H1 (cell line): ENCODE results near the gene RPL7A. TPM values are rescaled to one million over a fixed set of nuclear protein-coding genes. Genes with fewer than 3 reads are reported as not detected.

Experiments used
- CTCF ChIA-PET: fragments of 300-600 bp; sonication (Branson Sonifier 250); formaldehyde crosslinking; loops from one replicate; lab custom pipeline; 2021; ENCODE audit not compliant: partially characterized antibody; lab: Charles Lee
- POLR2A ChIA-PET: fragments of 300-600 bp; sonication (Branson Sonifier 250); formaldehyde crosslinking; loops from one replicate; lab custom pipeline; 2021; ENCODE audit warnings: inconsistent platforms; ENCODE audit not compliant: partially characterized antibody; lab: Charles Lee
- DNase-seq, 2 experiments: peaks; one replicate each; pipeline versions ENCODE4 v3.0.0 to v3.0.0-alpha.2; 2010 to 2022; ENCODE audit warnings: low spot score in 2 of 2, low read depth in 1 of 2, mixed read lengths in 1 of 2
- FAIRE-seq: peaks from 2 replicates; lab custom pipeline; 2011; peaks lifted over from hg19 to GRCh38; lab: Jason Lieb, UNC
- H2AFZ ChIP-seq: 2 replicates; pipeline ENCODE4 v1.8.1; 2012; ENCODE audit warnings: low read length, inconsistent platforms
- H2AK5ac ChIP-seq: 2 replicates; pipeline ENCODE4 v1.6.1; 2013; ENCODE audit warnings: low read depth, low read length
- H2BK120ac ChIP-seq: replicated peaks from 2 replicates; pipeline ENCODE3; 2013; ENCODE audit warnings: low read depth, low read length, inconsistent platforms
- H2BK12ac ChIP-seq: 2 replicates; pipeline ENCODE4 v1.6.1; 2013; ENCODE audit warnings: low read depth, low read length
- H2BK15ac ChIP-seq: 2 replicates; pipeline ENCODE4 v1.6.1; 2013; ENCODE audit warnings: low read length
- H2BK20ac ChIP-seq: 2 replicates; pipeline ENCODE4 v1.6.1; 2013; ENCODE audit warnings: low read length
- H2BK5ac ChIP-seq: 2 replicates; pipeline ENCODE4 v1.6.1; 2013; ENCODE audit warnings: low read depth, low read length
- H3K14ac ChIP-seq: 2 replicates; pipeline ENCODE4 v1.6.1; 2013; ENCODE audit warnings: inconsistent platforms; ENCODE audit not compliant: insufficient read length
- H3K18ac ChIP-seq: 2 replicates; pipeline ENCODE4 v1.6.1; 2013; ENCODE audit warnings: low read length; ENCODE audit errors: extremely low read depth
- H3K23ac ChIP-seq: 2 replicates; pipeline ENCODE4 v1.6.1; 2013; ENCODE audit warnings: inconsistent platforms; ENCODE audit not compliant: insufficient read length
- H3K23me2 ChIP-seq: 2 replicates; pipeline ENCODE4 v1.6.1; 2013; ENCODE audit warnings: low read depth, low read length
- H3K27ac ChIP-seq: 2 replicates; pipeline ENCODE4 v1.6.1; 2011; ENCODE audit warnings: low read depth, low read length, inconsistent platforms
- H3K27me3 ChIP-seq, 4 experiments: replicated peaks in 1 of 4; 1 replicate in 1 of 4; 2 replicates in 3 of 4; pipeline versions ENCODE4 v1.6.1 to v1.8.1; 2011 to 2013; ENCODE audit warnings: low read length in 3 of 4, mild to moderate bottlenecking in 3 of 4, inconsistent platforms in 2 of 4, mixed read lengths in 2 of 4, moderate library complexity in 1 of 4; ENCODE audit not compliant: control insufficient read depth in 3 of 4, insufficient read depth in 3 of 4; ENCODE audit errors: extremely low read depth in 1 of 4
- H3K36me3 ChIP-seq, 4 experiments: 2 replicates each; pipeline versions ENCODE4 v1.6.1 to v1.8.1; 2011 to 2013; ENCODE audit warnings: mild to moderate bottlenecking in 4 of 4, low read length in 3 of 4, moderate library complexity in 2 of 4, control low read depth in 1 of 4, inconsistent platforms in 1 of 4; ENCODE audit not compliant: insufficient read depth in 4 of 4, control insufficient read depth in 2 of 4
- H3K4ac ChIP-seq: replicated peaks from 2 replicates; pipeline ENCODE3; 2013; ENCODE audit warnings: low read length, low read depth, mixed read lengths, inconsistent platforms; ENCODE audit not compliant: insufficient read length
- H3K4me1 ChIP-seq, 4 experiments: replicated peaks in 1 of 4; 1 replicate in 1 of 4; 2 replicates in 3 of 4; pipeline versions ENCODE4 v1.6.1 to v1.8.1; 2011 to 2013; ENCODE audit warnings: low read length in 3 of 4, inconsistent platforms in 2 of 4, mixed read lengths in 1 of 4; ENCODE audit not compliant: insufficient read depth in 4 of 4, control insufficient read depth in 3 of 4
- H3K4me2 ChIP-seq, 2 experiments: 2 replicates each; pipeline versions ENCODE4 v1.6.1 to v1.8.1; 2011 to 2013; ENCODE audit warnings: low read depth in 2 of 2, low read length in 2 of 2, control low read depth in 1 of 2, inconsistent platforms in 1 of 2, mild to moderate bottlenecking in 1 of 2; ENCODE audit not compliant: insufficient read depth in 1 of 2
- H3K4me3 ChIP-seq, 4 experiments: fragments of 200-600, 300-600 bp in 1 of 4; sonication (generic), shearing (Covaris generic), sonication (Bioruptor Twin) in 1 of 4; 2 replicates each; pipeline versions ENCODE4 v1.5.1 to v1.8.1; 2011 to 2016; ENCODE audit warnings: low read length in 4 of 4, low read depth in 3 of 4, control low read depth in 2 of 4, inconsistent platforms in 2 of 4, mild to moderate bottlenecking in 2 of 4, mixed read lengths in 1 of 4, moderate library complexity in 1 of 4; ENCODE audit not compliant: insufficient read depth in 2 of 4; ENCODE audit errors: extremely low read depth in 1 of 4
- H3K56ac ChIP-seq: replicated peaks from 2 replicates; pipeline ENCODE3; 2013; ENCODE audit warnings: low read depth, mild to moderate bottlenecking, mixed read lengths, low read length, inconsistent platforms; ENCODE audit not compliant: insufficient read length
- H3K79me1 ChIP-seq: 2 replicates; pipeline ENCODE4 v1.6.1; 2013; ENCODE audit warnings: low read depth, low read length, control low read depth
- H3K79me2 ChIP-seq, 2 experiments: 2 replicates each; pipeline versions ENCODE4 v1.6.1 to v1.8.1; 2012 to 2013; ENCODE audit warnings: low read length in 2 of 2, mild to moderate bottlenecking in 2 of 2, inconsistent platforms in 1 of 2; ENCODE audit not compliant: insufficient read depth in 2 of 2, control insufficient read depth in 1 of 2
- H3K9ac ChIP-seq, 4 experiments: replicated peaks in 1 of 4; 1 replicate in 1 of 4; 2 replicates in 3 of 4; pipeline versions ENCODE4 v1.6.1 to v1.8.1; 2011 to 2013; ENCODE audit warnings: low read depth in 3 of 4, low read length in 3 of 4, control low read depth in 2 of 4, mild to moderate bottlenecking in 2 of 4, moderate library complexity in 2 of 4, inconsistent platforms in 1 of 4; ENCODE audit errors: extremely low read depth in 1 of 4
- H3K9me3 ChIP-seq, 2 experiments: 2 replicates each; pipeline versions ENCODE4 v1.6.1 to v1.8.1; 2012 to 2013; ENCODE audit warnings: mild to moderate bottlenecking in 2 of 2, moderate library complexity in 2 of 2, control low read depth in 1 of 2, inconsistent platforms in 1 of 2, low read depth in 1 of 2, low read length in 1 of 2, mixed read lengths in 1 of 2; ENCODE audit not compliant: insufficient read depth in 2 of 2
- H4K20me1 ChIP-seq, 2 experiments: replicated peaks in 1 of 2; 2 replicates each; pipeline versions ENCODE3 to v1.8.1; 2011 to 2013; ENCODE audit warnings: inconsistent platforms in 2 of 2, low read length in 2 of 2, mild to moderate bottlenecking in 1 of 2; ENCODE audit not compliant: insufficient read depth in 2 of 2, control insufficient read depth in 1 of 2
- H4K5ac ChIP-seq: 2 replicates; pipeline ENCODE4 v1.6.1; 2013; ENCODE audit warnings: low read length, low read depth, mixed read lengths, inconsistent platforms; ENCODE audit not compliant: insufficient read length
- H4K8ac ChIP-seq: 2 replicates; pipeline ENCODE4 v1.8.0; 2013; ENCODE audit warnings: mild to moderate bottlenecking, moderate library complexity, low read length, inconsistent platforms; ENCODE audit not compliant: insufficient read depth; ENCODE audit errors: extremely low read depth
- H4K91ac ChIP-seq: replicated peaks from 2 replicates; pipeline ENCODE3; 2013; ENCODE audit warnings: low read length, mixed read lengths, inconsistent platforms; ENCODE audit not compliant: insufficient read length
- BRCA1 ChIP-seq: IDR thresholded peaks from 2 replicates; pipeline ENCODE4 v1.6.1; 2012; ENCODE audit warnings: low read depth, low read length, improper control_type of control experiment
- EP300 ChIP-seq, 2 experiments: IDR thresholded peaks; 1 replicate in 1 of 2; 2 replicates in 1 of 2; pipeline ENCODE4 v1.6.1; 2011 to 2012; ENCODE audit warnings: low read depth in 2 of 2, low read length in 2 of 2, mild to moderate bottlenecking in 2 of 2, borderline replicate concordance in 1 of 2, inconsistent platforms in 1 of 2, moderate library complexity in 1 of 2
- EZH2 ChIP-seq: fragments of 200-600 bp; sonication (generic); IDR thresholded peaks from 2 replicates; pipeline ENCODE4 v1.7.1; 2012; ENCODE audit warnings: low read depth, mild to moderate bottlenecking, moderate library complexity, low read length, inconsistent platforms; ENCODE audit not compliant: severe bottlenecking
- RFX5 ChIP-seq: IDR thresholded peaks from 2 replicates; pipeline ENCODE4 v1.6.1; 2011; ENCODE audit warnings: low read depth, low read length, improper control_type of control experiment, borderline replicate concordance
- SP1 ChIP-seq: IDR thresholded peaks from 2 replicates; pipeline ENCODE4 v1.6.1; 2011; ENCODE audit warnings: low read depth, low read length
- SP4 ChIP-seq: IDR thresholded peaks from 2 replicates; pipeline ENCODE4 v1.6.1; 2012; ENCODE audit warnings: low read length, inconsistent platforms
- YY1 ChIP-seq: IDR thresholded peaks from 2 replicates; pipeline ENCODE4 v1.6.1; 2011; ENCODE audit warnings: low read depth, mild to moderate bottlenecking, low read length
- WGBS, 2 experiments: shearing (Covaris generic) in 1 of 2; methylation state at CpG; one replicate each; pipeline versions ENCODE4 v1.1.6 to v1.1.7; 2013 to 2015; ENCODE audit warnings: low lambda C conversion rate in 2 of 2, mixed read lengths in 2 of 2, inconsistent platforms in 1 of 2, low coverage in 1 of 2, missing lambda C conversion rate in 1 of 2; ENCODE audit not compliant: insufficient replicate concordance in 2 of 2, insufficient coverage in 1 of 2, insufficient read length in 1 of 2; ENCODE audit errors: extremely low coverage in 1 of 2, missing lambda C conversion rate in 1 of 2; 5-methylcytosine and 5-hydroxymethylcytosine counted together
- polyA plus RNA-seq, 7 experiments: library from polyadenylated mRNA; depleted of rRNA in 3 of 7; stranded (reverse) in 5 of 7; unstranded in 2 of 7; fragments of >200 nt in 5 of 7; fragments of 200-250 nt in 2 of 7; gene quantifications; 1 replicate in 5 of 7; 2 replicates in 1 of 7; 4 replicates in 1 of 7; pipeline versions ENCODE4 v1.2.1 to v1.2.3, GENCODE V29; 2011 to 2013; ENCODE audit warnings: missing spikeins in 2 of 7, mixed read lengths in 2 of 7
- total RNA-seq: library from RNA; stranded (reverse); fragmentation: NEBNext Ultra II Directional; extraction: Animal tissue kit (Norgen Biotek cat#: 25700); gene quantifications from 2 replicates; pipeline ENCODE4 v1.2.1, GENCODE V29; 2021
- TF ChIP-seq, protein P1 (sequence below): IDR thresholded peaks from 2 replicates; pipeline ENCODE4 v1.6.1; 2011; ENCODE audit warnings: low read depth, mild to moderate bottlenecking, low read length; ENCODE audit not compliant: insufficient read depth

Gene RPL7A
- total and polyA plus RNA-seq, 2 of the 8 experiments (the other 6 are each of a cell fraction or from before 2014, with no cell fraction given) = 2,578 to 2,783 TPM

DNA sequence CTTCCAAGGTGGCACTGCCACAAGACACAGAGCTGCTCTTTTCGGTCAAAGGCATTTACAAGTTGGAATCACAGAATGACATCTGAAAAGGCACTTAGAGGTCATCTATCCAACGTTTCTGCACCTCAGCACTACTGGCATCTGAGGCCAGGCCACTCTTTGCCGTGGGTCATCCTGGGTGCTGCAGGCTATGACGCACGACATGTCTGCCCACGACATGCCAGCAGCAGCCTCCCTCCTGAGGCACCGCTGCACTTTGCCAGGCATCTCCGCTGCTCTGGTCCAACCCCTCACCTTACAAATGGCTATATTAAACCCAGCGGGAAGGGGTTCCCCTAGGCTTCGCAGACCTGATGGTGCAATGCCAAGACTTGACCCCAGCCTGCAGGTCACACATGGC is 19.8 kb downstream of the RPL7A start:
- Histone ChIP-seq H3K4me2 (no peak overlapping the region), H4K91ac (no peak overlapping the region), H2BK15ac (no peak overlapping the region), H3K27ac (no peak overlapping the region), H2AFZ (no peak overlapping the region), H3K4me1 (no peaks in the 10 kb centered on the region; a peak in 1 of 7 replicates), H3K4ac (no peak overlapping the region), H2BK20ac (no peak overlapping the region), H3K9ac (no peak overlapping the region), H2BK5ac (peak overlapping the region; percentile 41; the same call in 1 of the 2 replicates), H3K79me2 (peaks cover 16 to 64% of the 10 kb centered on the region in 2 experiments; a peak in 3 of 4 replicates), H4K5ac (no peak overlapping the region), H3K27me3 (no peaks in the 10 kb centered on the region), H4K8ac (no peak overlapping the region), H2BK12ac (no peak overlapping the region), H3K79me1 (peaks cover 38% of the 10 kb centered on the region), H3K23me2 (no peaks in the 10 kb centered on the region), H2BK120ac (no peak overlapping the region), H3K14ac (no peak overlapping the region), H3K56ac (no peak overlapping the region), H4K20me1 (peaks cover 43 to 61% of the 10 kb centered on the region in 2 experiments), H3K4me3 (no peak overlapping the region), H3K18ac (no peak overlapping the region), H3K9me3 (no peaks in the 10 kb centered on the region), H2AK5ac (no peak overlapping the region), H3K36me3 (peaks cover 13 to 45% (median 37%) of the 10 kb centered on the region in 4 experiments), H3K23ac (no peak overlapping the region)
- FAIRE-seq (no peak), DNase-seq (no peak)
- ChIA-PET POLR2A (interaction anchor here (1.0 to 19.9 kb wide), 4 partner anchors 12 to 33 kb away, joined by 3 to 461 read pairs (median 3); partner anchors contain the start of genes MED22, RPL7A, SURF1 and SURF2), CTCF (interaction anchor here (0.9 to 10.1 kb wide), 6 partner anchors 10 to 41 kb away, joined by 3 to 90 read pairs (median 4); partner anchors contain the start of genes SURF1 and SURF2)
- WGBS, 2 experiments = 93% methylated on average over 10 of the region's 10 CpGs; no CpG with 5 or more reads in 1 of the 2 experiments
- TF ChIP-seq SP1 (no peak), YY1 (no peak), RFX5 (no peak), SP4 (no peak), EZH2 (no peak), BRCA1 (no peak), EP300 (IDR thresholded peaks at IDR 0.05; ENCODE audit: borderline replicate concordance in 1 of 2, low read depth in 2 of 2, low read length in 2 of 2) (no peak)
- TF ChIP-seq, protein P1, sequence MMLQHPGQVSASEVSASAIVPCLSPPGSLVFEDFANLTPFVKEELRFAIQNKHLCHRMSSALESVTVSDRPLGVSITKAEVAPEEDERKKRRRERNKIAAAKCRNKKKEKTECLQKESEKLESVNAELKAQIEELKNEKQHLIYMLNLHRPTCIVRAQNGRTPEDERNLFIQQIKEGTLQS = no peak
